GM12891 (cell line): ENCODE data around the gene HOXA3.

Source experiments
- DNase-seq: peaks from one replicate; pipeline ENCODE4 v3.0.0; 2011; ENCODE audit warnings: low spot score; ENCODE audit not compliant: insufficient read length
- FAIRE-seq: peaks from 2 replicates; lab custom pipeline; 2011; peaks lifted over from hg19 to GRCh38; lab: Jason Lieb, UNC
- PAX5 ChIP-seq: IDR thresholded peaks from 2 replicates; pipeline ENCODE4 v1.6.1; 2011; ENCODE audit warnings: low read length, moderate library complexity, mild to moderate bottlenecking; ENCODE audit not compliant: insufficient read depth, severe bottlenecking
- POLR2A ChIP-seq: IDR thresholded peaks from 2 replicates; pipeline ENCODE4 v1.6.1; 2011; ENCODE audit warnings: low read depth, low read length, control low read depth
- POLR2AphosphoS5 ChIP-seq: IDR thresholded peaks from 2 replicates; pipeline ENCODE4 v1.6.1; 2011; ENCODE audit warnings: low read depth, low read length, control low read depth
- POU2F2 ChIP-seq: IDR thresholded peaks from 2 replicates; pipeline ENCODE4 v1.6.1; 2011; ENCODE audit warnings: low read depth, mild to moderate bottlenecking, control low read depth, low read length, moderate library complexity
- SPI1 ChIP-seq: IDR thresholded peaks from 2 replicates; pipeline ENCODE4 v1.6.1; 2011; ENCODE audit warnings: low read depth, low read length, control low read depth
- TAF1 ChIP-seq: IDR thresholded peaks from 2 replicates; pipeline ENCODE4 v1.6.1; 2011; ENCODE audit warnings: low read depth, low read length, control low read depth

Gene HOXA3

GRCh38 chr7:27189295-27189996 is 37.1 kb upstream of the HOXA3 start:
- DNase-seq (no peak), FAIRE-seq (no peak)
- TF ChIP-seq POU2F2, result no peak
- no peak for TF ChIP-seq SPI1
- no peak for TF ChIP-seq PAX5
- TF ChIP-seq POLR2A, result no peak
- no peak for TF ChIP-seq TAF1
- TF ChIP-seq POLR2AphosphoS5, result no peak

DNA sequence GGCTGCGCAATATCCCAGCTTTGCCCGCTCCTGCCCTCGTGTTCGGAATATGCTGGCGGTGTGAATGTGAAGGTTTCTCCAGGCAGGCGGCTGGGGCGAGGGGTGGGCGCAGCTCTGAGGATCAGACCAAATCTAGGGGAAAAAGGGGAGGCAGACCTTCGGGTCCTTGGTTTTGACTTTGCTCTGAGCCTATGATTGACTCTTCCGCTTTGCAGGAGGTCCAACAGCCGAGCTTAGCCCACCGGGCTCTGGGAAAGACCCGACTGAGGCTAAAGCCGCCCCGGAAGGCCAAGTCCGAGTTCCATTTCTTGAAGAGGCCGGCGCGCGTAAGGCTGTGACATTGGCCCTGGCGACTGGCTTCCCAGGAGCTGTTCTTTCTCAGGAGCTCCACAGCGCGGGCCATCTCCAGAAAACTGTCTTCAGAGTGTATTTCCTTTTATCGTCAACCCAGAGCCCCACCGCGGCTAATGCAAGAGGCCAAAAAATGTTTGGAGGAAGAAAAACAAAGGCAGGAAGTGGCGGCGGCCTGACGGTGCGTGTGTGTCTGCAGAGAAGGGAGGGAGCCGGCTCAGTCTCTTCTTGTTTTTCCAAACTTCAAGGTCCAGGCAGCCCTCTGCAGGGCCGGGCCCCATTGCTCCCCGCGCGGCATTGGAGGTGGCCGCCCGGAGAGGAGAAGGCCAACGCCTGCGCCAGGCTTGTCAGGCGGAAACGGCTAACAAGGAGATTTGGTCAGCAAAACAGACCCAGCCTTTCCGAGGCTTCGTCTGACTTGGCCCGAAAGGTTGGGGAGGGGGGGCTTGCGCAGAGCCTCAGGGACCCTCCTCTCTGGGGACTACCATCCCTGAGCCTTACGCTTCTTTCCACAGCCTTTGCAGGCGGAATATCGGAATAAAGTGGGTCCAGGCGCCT is 36.3 kb upstream of the HOXA3 start:
- FAIRE-seq (no peak), DNase-seq (no peak)

DNA sequence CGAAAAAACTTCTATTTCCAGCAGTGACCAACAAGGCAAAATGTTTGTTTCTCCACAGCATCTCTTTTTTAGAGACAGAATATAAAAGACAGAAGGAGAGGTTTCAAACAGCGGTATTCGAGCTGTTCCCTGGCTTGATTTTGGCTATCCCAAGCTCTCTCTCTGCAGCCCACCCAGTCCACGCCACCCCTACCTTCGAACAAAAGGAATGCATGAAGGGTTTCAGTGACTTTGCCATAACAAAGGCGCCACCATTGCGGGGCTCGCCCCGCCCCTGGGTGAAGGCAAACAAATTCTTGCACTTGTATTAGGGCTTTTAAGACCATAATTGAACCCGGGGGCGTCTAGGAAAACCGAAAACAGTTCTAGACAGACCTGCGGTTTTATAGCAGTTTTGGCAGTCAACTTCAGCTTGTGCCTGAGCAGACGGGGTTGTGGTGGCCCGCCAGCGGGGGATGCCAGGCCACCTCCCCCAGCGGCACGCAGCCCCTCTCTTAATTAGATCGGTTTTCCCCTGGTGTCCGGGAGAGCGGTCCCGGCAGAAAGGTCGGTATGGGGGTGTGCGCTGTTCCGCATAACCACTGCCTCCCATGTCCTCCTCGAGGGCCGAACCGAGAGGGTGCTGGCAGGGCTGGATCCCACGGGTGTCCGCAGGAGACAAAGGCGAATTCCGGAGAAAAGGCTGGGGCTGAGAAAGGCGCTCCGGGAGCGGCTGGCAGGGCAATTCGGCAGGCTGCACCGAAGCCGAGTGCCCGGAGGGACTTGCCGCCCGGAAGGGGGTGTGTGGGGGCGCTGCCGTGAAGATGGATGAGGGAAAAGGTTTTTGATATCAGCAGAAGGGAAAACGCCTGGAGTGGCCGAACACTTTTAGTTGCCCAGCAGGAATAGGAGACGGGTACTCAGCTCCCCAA is 35.3 kb upstream of the HOXA3 start:
- FAIRE-seq (no peak), DNase-seq (no peak)
- no peak for TF ChIP-seq POLR2AphosphoS5
- TF ChIP-seq PAX5, result no peak
- TF ChIP-seq SPI1, result no peak
- no peak for TF ChIP-seq POU2F2
- no peak for TF ChIP-seq POLR2A
- no peak for TF ChIP-seq TAF1

More for the DNA sequence above, 36.3 kb upstream of the HOXA3 start:
- TF ChIP-seq POU2F2 (no peak), POLR2A (no peak), SPI1 (no peak), PAX5 (no peak), POLR2AphosphoS5 (no peak), TAF1 (no peak)

DNA sequence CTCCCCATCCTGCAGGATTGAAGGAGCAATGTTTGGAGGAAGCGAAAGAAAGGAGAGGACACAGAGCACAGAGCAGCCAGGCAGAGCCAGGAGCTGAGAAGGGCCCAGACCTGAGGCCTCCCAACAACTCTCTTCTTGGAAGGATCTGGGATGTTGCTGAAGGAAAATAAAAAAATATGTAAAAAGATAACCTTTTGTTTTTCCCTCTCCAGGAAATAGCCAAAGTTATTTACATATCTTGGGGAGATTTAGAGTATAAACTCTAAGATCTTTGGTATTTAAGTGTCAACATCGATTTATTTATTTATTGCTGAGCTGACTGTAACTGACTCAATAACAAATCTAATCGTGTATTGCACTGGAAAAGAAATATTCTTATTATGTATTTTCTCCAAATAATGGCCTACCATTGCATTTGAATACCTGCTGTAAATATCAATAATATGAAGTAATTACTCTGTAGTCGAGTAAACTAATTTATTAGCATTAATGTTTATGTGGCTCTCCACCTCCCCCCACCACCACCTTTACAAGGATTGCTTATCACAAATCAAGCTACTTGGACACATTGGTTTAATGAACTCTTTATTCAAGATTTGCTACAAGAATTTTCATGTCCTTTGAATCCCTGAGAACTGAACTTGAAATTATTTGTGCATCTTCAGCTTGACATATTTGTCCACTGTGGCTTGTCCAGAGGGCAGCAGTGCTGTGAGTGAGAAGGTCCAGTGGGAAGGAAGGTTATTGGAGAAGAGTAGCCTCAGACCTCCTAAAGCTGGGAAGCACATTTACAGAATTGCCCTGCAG is 34.5 kb upstream of the HOXA3 start:
- TF ChIP-seq POLR2AphosphoS5, result no peak
- no peak for TF ChIP-seq TAF1
- no peak for TF ChIP-seq PAX5
- no peak for TF ChIP-seq POLR2A
- no peak for TF ChIP-seq SPI1
- TF ChIP-seq POU2F2, result no peak
- no peak for FAIRE-seq

GRCh38 chr7:27185854-27186667 is 33.7 kb upstream of the HOXA3 start:
- DNase-seq (no peak), FAIRE-seq (no peak)
- no peak for TF ChIP-seq SPI1

More for the DNA sequence above, 34.5 kb upstream of the HOXA3 start:
- DNase-seq, result no peak

- DNase-seq, result no peak
- FAIRE-seq, result no peak
- no peak for TF ChIP-seq POLR2AphosphoS5
- no peak for TF ChIP-seq SPI1
- TF ChIP-seq POLR2A, result no peak
- no peak for TF ChIP-seq POU2F2
- TF ChIP-seq PAX5, result no peak
- no peak for TF ChIP-seq TAF1
Measured at GRCh38 chr7:27185013-27185853, 32.9 kb upstream of the HOXA3 start, which contains the start of gene HOXA11. Gene HOXA11 (minus strand): TSS chr7:27185232. CDS start chr7:27185144, 88 bp downstream.
